ENCODE results near the gene RBCK1.

RBCK1 gene

DNA sequence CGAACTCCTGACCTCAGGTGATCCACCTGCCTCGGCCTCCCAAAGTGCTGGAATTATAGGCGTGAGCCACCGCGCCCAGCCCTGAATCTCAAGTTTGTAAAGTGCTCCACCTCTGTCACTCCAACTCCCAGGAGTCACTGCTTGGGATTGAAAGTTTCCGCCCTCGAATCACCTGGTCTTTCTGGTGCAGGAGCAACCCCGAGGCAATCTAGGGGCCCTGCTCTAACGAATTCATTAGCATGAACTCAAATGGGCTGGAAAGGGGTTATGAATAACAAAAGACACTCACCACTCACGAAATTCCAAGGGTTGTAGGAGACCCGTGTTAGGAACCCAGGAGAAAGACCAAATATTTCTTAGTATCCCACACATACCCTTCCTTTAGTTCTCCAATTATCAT, 26.1 kb downstream of the RBCK1 start:
- TF ChIP-seq, protein P1, sequence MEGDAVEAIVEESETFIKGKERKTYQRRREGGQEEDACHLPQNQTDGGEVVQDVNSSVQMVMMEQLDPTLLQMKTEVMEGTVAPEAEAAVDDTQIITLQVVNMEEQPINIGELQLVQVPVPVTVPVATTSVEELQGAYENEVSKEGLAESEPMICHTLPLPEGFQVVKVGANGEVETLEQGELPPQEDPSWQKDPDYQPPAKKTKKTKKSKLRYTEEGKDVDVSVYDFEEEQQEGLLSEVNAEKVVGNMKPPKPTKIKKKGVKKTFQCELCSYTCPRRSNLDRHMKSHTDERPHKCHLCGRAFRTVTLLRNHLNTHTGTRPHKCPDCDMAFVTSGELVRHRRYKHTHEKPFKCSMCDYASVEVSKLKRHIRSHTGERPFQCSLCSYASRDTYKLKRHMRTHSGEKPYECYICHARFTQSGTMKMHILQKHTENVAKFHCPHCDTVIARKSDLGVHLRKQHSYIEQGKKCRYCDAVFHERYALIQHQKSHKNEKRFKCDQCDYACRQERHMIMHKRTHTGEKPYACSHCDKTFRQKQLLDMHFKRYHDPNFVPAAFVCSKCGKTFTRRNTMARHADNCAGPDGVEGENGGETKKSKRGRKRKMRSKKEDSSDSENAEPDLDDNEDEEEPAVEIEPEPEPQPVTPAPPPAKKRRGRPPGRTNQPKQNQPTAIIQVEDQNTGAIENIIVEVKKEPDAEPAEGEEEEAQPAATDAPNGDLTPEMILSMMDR (conservative IDR thresholded peaks at IDR 0.05; ENCODE audit: control insufficient read depth, insufficient read depth, low read depth, low read length): no peak
- no peak for DNase-seq (ENCODE audit: low read depth)
- no peak overlapping the region for H3K4me3 ChIP-seq (ENCODE audit: control insufficient read depth, low read depth, low read length)

DNA sequence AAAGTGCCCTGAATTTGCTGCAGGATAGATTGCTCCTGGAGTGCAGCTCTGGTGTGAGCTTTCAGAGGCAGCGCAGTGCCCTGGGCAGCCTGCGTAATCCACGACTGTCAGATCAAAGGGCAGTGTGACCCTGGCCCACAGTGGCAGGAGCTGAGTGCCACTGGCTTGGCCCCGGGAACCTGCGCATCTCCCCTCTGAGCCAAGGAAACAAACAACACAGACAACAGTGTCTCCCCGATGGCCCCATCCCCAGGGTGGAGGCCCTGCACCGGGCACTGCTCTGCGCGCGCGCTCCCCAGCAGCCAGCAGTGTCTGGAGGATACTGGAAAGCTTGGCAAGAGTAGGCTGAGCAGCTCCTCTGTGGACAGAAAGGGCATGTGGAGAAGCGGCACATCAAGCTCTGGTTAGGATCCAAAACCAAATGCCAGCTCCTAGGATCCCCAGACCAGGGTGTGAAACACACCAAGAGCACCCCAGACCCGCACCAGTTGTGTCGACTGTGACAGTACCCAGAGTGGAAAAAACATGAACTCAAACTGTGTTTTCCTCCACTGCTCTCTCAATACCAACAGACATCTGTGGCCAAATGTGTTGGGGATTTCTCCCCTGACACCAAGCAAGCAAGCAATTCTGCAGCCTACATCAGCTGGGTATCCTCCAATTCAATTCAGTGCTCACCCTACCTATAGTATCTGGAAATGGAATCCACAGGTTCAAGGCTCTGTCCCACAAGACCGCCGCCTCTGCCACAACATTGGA, 26.7 kb downstream of the RBCK1 start:
- no peak overlapping the region for H3K4me3 ChIP-seq (ENCODE audit: control insufficient read depth, low read depth, low read length)
- DNase-seq (ENCODE audit: low read depth): no peak
- TF ChIP-seq, protein P1 (conservative IDR thresholded peaks at IDR 0.05; ENCODE audit: control insufficient read depth, insufficient read depth, low read depth, low read length): no peak

DNA sequence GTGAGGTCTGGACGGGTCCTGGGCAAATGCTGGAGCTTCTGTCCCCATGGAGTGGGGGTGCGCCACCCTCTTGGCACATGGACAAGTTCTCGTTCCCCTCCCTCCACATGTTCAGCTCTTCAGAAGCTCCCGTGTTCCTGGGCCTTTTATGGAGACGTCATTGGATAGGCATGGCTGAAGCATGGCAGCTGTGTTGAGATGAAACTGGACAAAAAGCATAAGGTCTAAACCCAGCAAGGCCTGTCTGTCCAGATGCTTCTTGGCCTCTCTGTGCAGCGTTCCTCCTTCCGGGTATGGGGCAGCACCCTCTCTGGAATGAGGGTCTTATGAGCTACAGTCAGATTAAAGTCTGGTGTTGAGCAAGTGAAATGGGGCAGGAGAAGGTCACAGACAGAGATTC, 27.5 kb downstream of the RBCK1 start:
- DNase-seq (ENCODE audit: low read depth): no peak
- no peak overlapping the region for H3K4me3 ChIP-seq (ENCODE audit: control insufficient read depth, low read depth, low read length)
- TF ChIP-seq, protein P1 (conservative IDR thresholded peaks at IDR 0.05; ENCODE audit: control insufficient read depth, insufficient read depth, low read depth, low read length): no peak

DNA sequence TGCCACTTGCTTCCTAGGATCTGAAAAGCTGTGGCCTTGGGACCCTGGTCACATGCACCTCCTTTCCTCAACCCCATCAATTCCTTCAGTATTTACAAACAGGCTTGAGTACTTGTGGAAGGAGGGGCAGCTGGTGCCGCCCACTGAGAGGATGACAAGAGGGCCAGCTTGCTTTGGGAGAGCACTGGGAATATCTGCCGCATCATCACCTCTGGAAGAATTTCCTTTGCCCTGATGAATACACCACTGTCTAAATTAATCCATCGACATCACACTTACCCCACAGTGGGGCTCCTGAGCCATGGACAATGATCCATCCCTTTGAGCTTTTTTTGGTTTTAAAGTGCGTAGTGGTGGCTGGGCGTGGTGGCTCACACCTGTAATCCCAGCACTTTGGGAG, 28.4 kb downstream of the RBCK1 start:
- no peak overlapping the region for H3K4me3 ChIP-seq (ENCODE audit: control insufficient read depth, low read depth, low read length)
- DNase-seq (ENCODE audit: low read depth): no peak
- TF ChIP-seq, protein P1 (conservative IDR thresholded peaks at IDR 0.05; ENCODE audit: control insufficient read depth, insufficient read depth, low read depth, low read length): no peak

DNA sequence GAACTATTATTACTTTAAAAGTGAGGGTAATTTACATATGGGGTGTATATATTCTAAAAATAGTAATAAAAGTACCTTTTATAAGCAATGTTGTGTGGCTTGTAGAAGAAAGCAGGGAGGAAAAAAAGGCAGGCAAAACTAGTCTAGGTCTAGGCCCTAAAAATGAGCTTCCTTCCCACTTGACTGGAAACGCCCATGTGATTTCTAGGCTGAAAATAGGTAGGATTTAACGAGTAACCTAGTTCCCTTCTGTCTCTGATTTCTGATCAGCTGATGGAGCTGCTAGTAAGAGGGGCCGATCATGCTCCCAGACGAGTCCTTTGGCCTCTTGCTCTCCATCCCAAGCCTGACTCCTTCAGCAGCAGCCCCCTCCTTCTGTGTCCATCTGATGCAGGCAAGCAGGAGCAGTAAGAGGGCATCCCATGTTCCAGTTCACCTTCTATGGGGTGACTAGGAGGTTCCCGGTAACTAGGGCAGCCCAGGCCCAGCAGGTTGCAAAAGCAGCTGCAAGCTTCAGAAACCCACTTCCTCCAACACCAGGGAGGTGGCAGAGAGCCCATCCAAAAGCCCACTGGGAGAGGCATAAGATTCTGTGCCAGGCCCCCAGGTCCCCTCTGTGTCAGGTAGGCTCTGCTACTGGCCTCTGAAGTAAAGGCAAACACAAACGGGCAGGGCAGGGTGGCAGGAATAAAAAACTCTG, 29.8 kb downstream of the RBCK1 start:
- TF ChIP-seq, protein P1 (conservative IDR thresholded peaks at IDR 0.05; ENCODE audit: control insufficient read depth, insufficient read depth, low read depth, low read length): no peak
- no peak for DNase-seq (ENCODE audit: low read depth)
- H3K4me3 ChIP-seq (ENCODE audit: control insufficient read depth, low read depth, low read length): no peak overlapping the region

DNA sequence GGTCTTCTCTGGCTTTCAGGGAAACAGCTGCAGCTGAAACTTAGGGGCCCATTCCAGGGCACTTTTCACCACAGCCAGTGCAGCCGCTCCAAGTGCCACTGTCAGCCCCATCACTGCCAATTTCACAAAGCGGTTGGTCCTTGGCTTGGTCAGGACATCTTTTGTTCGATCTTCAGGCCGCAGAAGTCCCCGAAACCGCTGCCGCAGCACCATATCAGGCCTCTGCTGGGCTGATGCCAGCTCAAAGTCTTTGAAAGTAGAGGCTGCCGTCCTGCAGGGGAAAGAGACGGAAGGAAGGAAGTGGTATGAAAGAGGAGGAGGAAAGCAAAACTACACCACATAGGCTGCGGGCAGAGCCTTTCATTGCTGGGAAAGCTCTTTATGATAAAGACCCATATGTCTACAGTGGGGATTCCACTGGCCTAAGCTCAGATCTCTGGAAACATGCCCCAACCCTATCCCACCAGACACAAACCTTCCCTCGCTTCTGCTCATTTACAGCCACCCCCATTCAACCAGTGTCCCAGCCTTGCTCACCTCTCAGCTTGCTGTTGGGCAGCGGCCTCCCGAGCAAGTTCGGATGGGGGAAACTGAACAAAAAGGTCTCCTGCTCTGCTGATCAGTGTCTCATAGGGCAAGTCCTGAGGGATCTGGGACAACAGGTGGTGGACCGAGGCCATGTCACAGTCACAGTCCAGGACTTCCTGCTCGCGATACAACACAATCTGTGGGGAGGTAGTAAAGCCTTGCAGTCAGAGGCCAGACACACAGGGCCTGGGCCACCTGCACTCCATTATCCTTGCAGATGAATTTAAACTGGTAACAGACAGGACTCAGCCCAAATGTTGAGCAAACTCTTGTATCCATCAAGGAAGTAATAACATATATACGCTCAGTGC, 30.7 kb downstream of the RBCK1 start:
- DNase-seq (ENCODE audit: low read depth): no peak
- TF ChIP-seq, protein P1 (conservative IDR thresholded peaks at IDR 0.05; ENCODE audit: control insufficient read depth, insufficient read depth, low read depth, low read length): no peak
- no peak overlapping the region for H3K4me3 ChIP-seq (ENCODE audit: control insufficient read depth, low read depth, low read length)

All from fibroblast of mammary gland (primary cell).